Mesodermal cell (in vitro differentiated cells): ENCODE results near the gene PPP2R3B.
"Not testable (repeated sequence)": the region's sequence is repeated elsewhere in the genome, so short reads cannot be mapped to it uniquely, and the experiment has no call there.

Experiments used
- H3K27ac ChIP-seq: 2 replicates; pipeline ENCODE4 v1.7.0; 2013; ENCODE audit warnings: mild to moderate bottlenecking, low read depth, low read length, moderate library complexity; ENCODE audit not compliant: severe bottlenecking
- H3K36me3 ChIP-seq: 2 replicates; pipeline ENCODE4 v1.7.1; 2013; ENCODE audit warnings: mild to moderate bottlenecking, low read length, moderate library complexity; ENCODE audit not compliant: control insufficient read depth, insufficient read depth
- H3K4me1 ChIP-seq: one replicate; pipeline ENCODE4 v1.7.1; 2013; ENCODE audit warnings: mild to moderate bottlenecking, low read length; ENCODE audit not compliant: insufficient read depth, control insufficient read depth, poor library complexity, severe bottlenecking
- H3K4me3 ChIP-seq: 2 replicates; pipeline ENCODE4 v1.7.0; 2013; ENCODE audit warnings: low read length, control low read depth, mild to moderate bottlenecking; ENCODE audit not compliant: insufficient read depth, poor library complexity, severe bottlenecking; ENCODE audit errors: extremely low read depth
- H3K9me3 ChIP-seq: 2 replicates; pipeline ENCODE4 v1.7.1; 2013; ENCODE audit warnings: mild to moderate bottlenecking, low read length, moderate library complexity; ENCODE audit not compliant: control insufficient read depth
- WGBS, 2 experiments: methylation state at CpG; one replicate each; pipeline ENCODE4 v1.1.5; 2013; ENCODE audit warnings: missing lambda C conversion rate in 2 of 2; ENCODE audit not compliant: insufficient coverage in 2 of 2; 5-methylcytosine and 5-hydroxymethylcytosine counted together

The PPP2R3B gene

DNA sequence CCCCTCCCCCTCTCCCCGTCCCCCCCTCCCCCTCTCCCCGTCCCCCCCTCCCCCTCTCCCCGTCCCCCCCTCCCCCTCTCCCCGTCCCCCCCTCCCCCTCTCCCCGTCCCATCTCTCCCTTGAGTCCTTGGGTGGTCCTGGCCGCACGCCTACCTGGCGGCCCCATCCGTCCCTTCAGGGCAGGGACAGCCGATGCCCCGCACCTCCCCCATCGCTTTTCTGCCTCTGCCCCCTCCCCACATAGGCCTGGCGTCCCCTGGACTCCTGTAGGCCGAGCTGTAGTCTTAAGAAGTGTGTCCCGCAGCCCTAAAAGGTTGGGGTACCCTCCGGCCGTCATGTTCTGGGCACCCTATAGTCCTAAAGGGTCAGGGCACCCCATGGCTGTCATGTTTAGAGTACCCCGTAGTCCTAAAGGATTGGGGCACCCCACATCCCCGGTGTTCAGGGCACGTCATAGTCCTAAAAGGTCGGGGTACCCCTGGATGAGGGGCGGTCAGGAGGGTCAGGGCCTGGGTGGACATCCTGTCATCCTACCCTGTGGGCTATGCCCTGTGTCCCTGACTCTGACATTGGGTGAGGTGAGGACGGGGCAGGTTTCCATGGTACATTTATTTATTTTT lies 57.3 kb downstream of the PPP2R3B start:
- WGBS, 2 experiments, result 88 to 95% methylated on average over 10 to 18 of the region's 23 CpGs
- Histone ChIP-seq H3K36me3 (peaks cover 13% of the 10 kb centered on the region), H3K27ac (no peak overlapping the region), H3K4me1 (peaks cover 8% of the 10 kb centered on the region), H3K4me3 (no peak overlapping the region), H3K9me3 (no peaks in the 10 kb centered on the region)

DNA sequence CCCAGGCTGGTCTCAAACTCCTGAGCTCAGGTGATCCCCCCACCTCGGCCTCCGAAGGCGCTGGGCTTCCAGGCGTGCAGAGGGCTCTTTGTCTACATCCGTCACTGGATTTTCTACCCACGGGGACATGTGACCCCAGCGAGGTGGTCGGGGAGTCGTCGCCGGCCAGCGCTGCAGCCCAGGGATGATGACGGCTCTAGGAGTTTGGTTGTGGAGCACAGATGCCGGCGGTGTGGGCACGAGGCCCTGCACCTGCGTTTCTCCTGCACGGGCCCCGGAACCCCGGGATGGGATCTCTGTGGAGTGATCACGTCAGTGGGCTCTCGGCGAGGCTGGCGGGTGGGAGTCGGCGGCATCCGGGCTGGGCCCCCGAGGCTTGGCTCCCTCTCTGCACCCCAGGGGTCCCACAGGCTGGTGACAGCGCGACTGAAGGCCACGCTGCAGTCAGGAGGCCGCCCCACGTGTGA lies 59.0 kb downstream of the PPP2R3B start:
- 93 to 95% methylated on average over 28 to 30 of the region's 33 CpGs for WGBS, 2 experiments
- no peak overlapping the region for H3K27ac ChIP-seq
- no peaks in the 10 kb centered on the region for H3K9me3 ChIP-seq
- peaks cover 8% of the 10 kb centered on the region for H3K4me1 ChIP-seq
- no peak overlapping the region for H3K4me3 ChIP-seq
- peaks cover 3% of the 10 kb centered on the region for H3K36me3 ChIP-seq

- 79 to 86% methylated on average over 13 to 14 of the region's 14 CpGs for whole genome bisulfite sequencing, 2 experiments
- H3K4me1 ChIP-seq, H3K9me3 ChIP-seq, H3K36me3 ChIP-seq, H3K27ac ChIP-seq, H3K4me3 ChIP-seq: not testable (repeated sequence)
These were observed 62.0 kb downstream of the PPP2R3B start for GRCh38 chrX:324664-325063.

DNA sequence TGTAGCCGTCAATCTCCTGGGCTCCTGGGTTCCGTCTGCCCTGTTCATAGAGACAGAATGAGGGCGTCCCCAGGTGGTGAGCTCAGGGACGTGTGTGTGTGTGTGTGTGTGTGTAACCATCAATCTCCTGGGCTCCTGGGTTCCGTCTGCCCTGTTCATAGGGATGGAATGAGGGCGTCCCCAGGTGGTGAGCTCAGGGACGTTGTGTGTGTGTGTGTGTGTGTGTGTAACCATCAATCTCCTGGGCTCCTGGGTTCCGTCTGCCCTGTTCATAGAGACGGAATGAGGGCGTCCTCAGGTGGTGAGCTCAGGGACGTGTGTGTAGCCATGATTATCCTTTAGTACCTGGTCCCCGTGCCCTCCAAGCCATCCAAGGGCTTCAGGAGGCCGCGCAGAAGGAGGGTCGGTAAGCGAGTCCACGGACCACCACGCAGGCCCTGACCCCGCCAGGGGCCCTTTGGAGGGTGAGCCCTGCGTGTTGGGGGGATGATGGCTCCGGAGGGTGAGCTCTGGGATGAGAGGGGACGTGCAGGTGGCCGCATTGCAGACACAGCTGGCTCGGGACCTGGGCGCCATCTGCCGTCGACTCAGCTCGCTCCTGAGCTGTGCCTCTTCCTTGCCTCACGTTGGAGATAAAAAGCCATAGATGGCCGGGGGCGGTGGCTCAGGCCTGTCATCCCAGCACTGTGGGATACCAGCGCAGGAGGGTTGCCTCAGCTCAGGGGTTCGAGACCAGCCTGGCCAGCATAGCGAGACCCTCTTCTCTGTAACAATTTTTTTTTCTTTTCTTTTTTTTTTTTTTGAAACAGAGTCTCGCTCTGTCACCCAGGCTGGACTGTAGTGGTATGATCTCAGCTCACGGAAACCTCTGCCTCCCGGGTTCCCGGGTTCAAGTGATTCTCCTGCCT lies 62.7 kb downstream of the PPP2R3B start:
- peaks cover 6% of the 10 kb centered on the region for H3K4me1 ChIP-seq
- no peak overlapping the region for H3K4me3 ChIP-seq
- H3K27ac ChIP-seq, result no peak overlapping the region
- 47 to 51% methylated on average over 27 to 32 of the region's 38 CpGs for WGBS, 2 experiments
- no peaks in the 10 kb centered on the region for H3K9me3 ChIP-seq
- H3K36me3 ChIP-seq, result no peaks in the 10 kb centered on the region

GRCh38 chrX:320126-320783 lies 66.5 kb downstream of the PPP2R3B start:
- 12 to 17% methylated on average over 13 to 19 of the region's 24 CpGs for WGBS, 2 experiments
- H3K36me3 ChIP-seq, result peaks cover 16% of the 10 kb centered on the region
- H3K27ac ChIP-seq, result no peak overlapping the region
- peaks cover 6% of the 10 kb centered on the region for H3K4me1 ChIP-seq
- H3K4me3 ChIP-seq, result peak overlapping the region; percentile 97
- H3K9me3 ChIP-seq, result no peaks in the 10 kb centered on the region

DNA sequence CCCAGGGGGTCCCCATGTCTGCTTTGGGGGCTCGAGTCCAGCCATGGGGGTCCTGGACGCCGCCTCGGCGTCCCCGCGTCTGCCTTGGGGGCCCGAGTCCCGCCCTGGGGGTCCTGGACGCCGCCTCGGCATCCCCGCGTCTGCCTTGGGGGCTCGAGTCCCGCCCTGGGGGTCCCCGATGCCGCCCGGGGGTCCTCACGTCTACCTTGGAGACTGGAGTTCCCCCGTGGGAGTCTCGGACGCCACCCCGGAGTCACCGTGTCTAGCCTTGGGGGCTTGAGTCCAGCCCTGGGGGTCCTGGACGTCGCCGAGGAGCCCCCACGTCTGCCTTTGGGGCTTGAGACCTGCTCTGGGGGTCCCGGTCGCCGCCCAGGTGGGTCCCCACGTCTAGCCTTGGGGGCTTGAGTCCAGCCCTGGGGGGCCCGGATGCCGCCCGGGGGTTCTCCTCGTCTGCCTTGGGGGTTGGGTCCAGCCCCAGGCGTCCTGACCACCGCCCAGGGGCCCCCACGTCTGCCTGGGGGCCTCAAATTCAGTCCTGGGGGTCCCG lies 67.1 kb downstream of the PPP2R3B start:
- WGBS, 2 experiments, result 0% methylated on average over 34 to 40 of the region's 41 CpGs
- peak overlapping the region; percentile 81 for H3K27ac ChIP-seq
- H3K4me1 ChIP-seq, result peaks cover 6% of the 10 kb centered on the region
- H3K9me3 ChIP-seq, result no peaks in the 10 kb centered on the region
- H3K4me3 ChIP-seq, result peak overlapping the region; percentile 97
- peaks cover 21% of the 10 kb centered on the region for H3K36me3 ChIP-seq

- Histone ChIP-seq H3K4me1 (peaks cover 6% of the 10 kb centered on the region), H3K27ac (peak within 1 kb of the TSS; percentile 93), H3K36me3 (peaks cover 24% of the 10 kb centered on the region), H3K9me3 (no peaks in the 10 kb centered on the region), H3K4me3 (peak within 1 kb of the TSS; percentile 97)
- 0 to 1% methylated on average over 71 to 76 of the region's 97 CpGs for WGBS, 2 experiments
These were observed 67.7 kb downstream of the PPP2R3B start, which contains the start of gene GTPBP6 for GRCh38 chrX:318739-319578. Gene GTPBP6 (minus strand): TSS chrX:318796. CDS start chrX:318787, 9 bp downstream.

DNA sequence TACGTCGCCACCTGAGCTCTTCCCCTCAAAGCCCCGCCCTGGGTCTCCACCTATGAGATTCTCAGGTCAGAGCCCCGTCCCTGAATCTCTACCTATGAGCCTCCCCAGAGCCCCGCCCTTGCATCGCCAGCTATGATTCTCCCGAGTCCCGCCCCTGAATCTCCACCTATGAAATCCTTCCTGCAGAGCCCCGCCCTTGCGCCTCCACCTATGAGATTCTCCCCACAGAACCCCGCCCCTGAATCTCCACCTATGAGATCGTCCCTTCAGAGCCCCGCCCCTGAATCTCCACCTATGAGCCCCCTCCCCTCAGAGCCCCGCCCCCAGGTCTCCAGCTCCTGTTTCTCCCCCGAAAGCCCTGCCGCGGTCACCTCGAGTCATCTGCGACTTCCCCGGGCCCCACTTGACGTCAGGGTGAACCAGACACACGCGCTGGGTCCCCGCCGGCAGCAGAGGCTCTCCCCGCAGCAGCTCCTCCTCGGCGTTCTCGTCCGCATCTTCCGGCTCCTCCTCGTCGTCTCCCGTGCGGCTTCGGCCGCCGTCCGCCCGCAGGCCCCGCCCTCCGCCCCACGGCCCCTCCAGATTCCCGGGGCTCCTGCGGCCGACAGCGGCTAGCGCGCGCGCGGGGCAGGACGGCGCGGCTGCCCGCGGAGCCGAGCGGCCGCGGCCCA lies 68.5 kb downstream of the PPP2R3B start:
- Histone ChIP-seq H3K4me1 (peaks cover 6% of the 10 kb centered on the region), H3K4me3 (peak overlapping the region; percentile 97), H3K9me3 (no peaks in the 10 kb centered on the region), H3K36me3 (peaks cover 30% of the 10 kb centered on the region), H3K27ac (peak overlapping the region; percentile 93)
- 0% methylated on average over 44 to 56 of the region's 61 CpGs for WGBS, 2 experiments

GRCh38 chrX:317424-318067 lies 69.2 kb downstream of the PPP2R3B start:
- WGBS, 2 experiments, result 26 to 36% methylated on average over 8 to 13 of the region's 28 CpGs
- H3K4me3 ChIP-seq, result peak overlapping the region; percentile 97
- H3K4me1 ChIP-seq, result peaks cover 6% of the 10 kb centered on the region

More at GRCh38 chrX:317424-318067, 69.2 kb downstream of the PPP2R3B start:
- Histone ChIP-seq H3K9me3 (no peaks in the 10 kb centered on the region), H3K36me3 (peaks cover 37% of the 10 kb centered on the region), H3K27ac (peak overlapping the region; percentile 45)
